Smooth muscle cell (in vitro differentiated cells): Measurements from ENCODE around the gene LYAR. TPM values are rescaled to one million over a fixed set of nuclear protein-coding genes. Genes with fewer than 3 reads are reported as not detected.

ENCODE experiments used
- DNase-seq: peaks from one replicate; lab custom pipeline; 2025; ENCODE audit not compliant: unreplicated experiment; lab: John Stamatoyannopoulos, UW
- H2AFZ ChIP-seq: fragments of 200-600 bp; sonication (generic); 2 replicates; pipeline ENCODE4 v1.6.0; 2016; ENCODE audit warnings: antibody characterized with exemption, low read depth, mild to moderate bottlenecking
- H3F3A ChIP-seq: fragments of 200-600 bp; sonication (generic); 2 replicates; pipeline ENCODE4 v1.6.0; 2017; ENCODE audit warnings: antibody characterized with exemption, low read depth
- H3K27ac ChIP-seq: fragments of 200-600 bp; sonication (generic); 2 replicates; pipeline ENCODE4 v1.5.1; 2016; ENCODE audit warnings: low read depth, mild to moderate bottlenecking
- H3K27me3 ChIP-seq: fragments of 200-600 bp; sonication (generic); 2 replicates; pipeline ENCODE4 v1.6.1; 2016; ENCODE audit warnings: low read depth, mild to moderate bottlenecking
- H3K36me3 ChIP-seq: fragments of 200-600 bp; sonication (generic); 2 replicates; pipeline ENCODE4 v1.5.1; 2016; ENCODE audit warnings: low read depth
- H3K4me1 ChIP-seq: fragments of 200-600 bp; sonication (generic); 2 replicates; pipeline ENCODE4 v1.5.1; 2016; ENCODE audit warnings: low read depth
- H3K4me2 ChIP-seq: fragments of 200-600 bp; sonication (generic); 2 replicates; pipeline ENCODE4 v1.6.0; 2016; ENCODE audit warnings: mild to moderate bottlenecking
- H3K4me3 ChIP-seq: fragments of 200-600 bp; sonication (generic); 2 replicates; pipeline ENCODE4 v1.5.1; 2016; ENCODE audit warnings: mild to moderate bottlenecking
- H3K79me2 ChIP-seq: fragments of 200-600 bp; sonication (generic); 2 replicates; pipeline ENCODE4 v1.6.0; 2016; ENCODE audit warnings: low read depth, mild to moderate bottlenecking
- H3K9ac ChIP-seq: fragments of 200-600 bp; sonication (generic); 2 replicates; pipeline ENCODE4 v1.6.0; 2016; ENCODE audit warnings: low read depth
- H3K9me3 ChIP-seq: fragments of 200-600 bp; sonication (generic); replicated peaks from 2 replicates; pipeline ENCODE4 v1.5.1; 2016; ENCODE audit warnings: low read depth
- H4K20me1 ChIP-seq: fragments of 200-600 bp; sonication (generic); 2 replicates; pipeline ENCODE4 v1.6.0; 2016; ENCODE audit warnings: low read depth
- CTCF ChIP-seq: fragments of 200-600 bp; sonication (generic); IDR thresholded peaks from 2 replicates; pipeline ENCODE4 v1.5.1; 2017; ENCODE audit warnings: borderline replicate concordance, mild to moderate bottlenecking, antibody characterized with exemption; ENCODE audit not compliant: insufficient read depth, poor library complexity, severe bottlenecking
- WGBS: methylation state at CpG from one replicate; pipeline ENCODE4 v1.1.7; 2016; ENCODE audit warnings: low lambda C conversion rate; 5-methylcytosine and 5-hydroxymethylcytosine counted together
- polyA plus RNA-seq: library from polyadenylated mRNA; unstranded; fragments of >200 nt; fragmentation: Nextera tagmentation; extraction: Ambion mirVana; gene quantifications from 2 replicates; pipeline ENCODE4 v1.2.1, GENCODE V29; 2016
- total RNA-seq: library from RNA; depleted of rRNA; stranded (reverse); fragments of >200 nt; gene quantifications from 2 replicates; pipeline ENCODE4 v1.2.3, GENCODE V29; 2014

The LYAR gene
- total and polyA plus RNA-seq, 2 experiments from 2014 or later: 8.1 to 12.5 TPM

DNA sequence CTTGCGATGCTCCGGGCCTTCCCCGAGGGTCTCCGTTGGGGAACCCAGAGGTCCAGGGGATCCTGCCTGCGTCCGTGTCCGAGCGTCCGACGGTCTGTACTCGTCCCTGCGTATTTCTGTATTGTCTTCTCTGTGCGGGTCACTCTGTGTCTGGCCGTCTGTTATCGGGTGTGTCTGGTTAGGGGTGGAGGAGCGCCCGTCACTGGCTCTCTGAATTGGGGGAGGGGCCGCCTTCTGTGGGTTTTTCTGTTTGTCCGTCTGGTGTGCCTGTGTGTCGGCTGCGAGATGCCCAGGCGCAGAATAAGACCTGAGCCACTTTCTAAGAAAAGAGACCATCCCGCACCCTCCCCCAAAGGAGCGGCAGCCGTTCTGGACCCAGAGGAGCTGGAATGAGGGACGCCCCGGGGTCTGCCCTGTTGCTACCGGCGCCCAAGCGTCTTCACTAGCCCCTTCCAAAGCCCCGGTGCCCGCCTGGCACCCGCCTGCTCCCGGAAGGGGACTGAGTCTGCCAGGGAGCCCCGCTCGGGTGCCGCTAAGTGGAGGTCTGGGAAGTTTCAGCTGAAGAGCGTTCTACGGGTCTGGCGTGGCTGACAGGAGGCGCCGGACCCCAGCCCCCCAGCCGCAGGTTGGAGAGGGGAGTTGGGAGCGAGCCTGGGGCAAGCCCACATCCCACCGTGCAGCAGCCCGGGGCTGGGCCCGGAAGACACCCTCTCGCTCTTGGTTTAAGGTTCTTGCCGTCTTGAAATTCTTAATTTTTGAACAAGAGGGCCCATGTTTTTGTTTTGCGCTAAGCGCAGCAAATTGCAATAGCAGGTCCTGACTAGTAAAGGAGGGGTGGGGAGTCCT, 62.2 kb downstream of the LYAR start:
- H3K79me2 ChIP-seq: no peaks in the 10 kb centered on the region
- no peaks in the 10 kb centered on the region for H3K36me3 ChIP-seq
- DNase-seq: no peak
- no peak overlapping the region for H3K27ac ChIP-seq
- no peak overlapping the region for H3K4me2 ChIP-seq
- no peak overlapping the region for H3K9ac ChIP-seq
- 36% methylated on average over 41 of the region's 51 CpGs for WGBS
- no peak overlapping the region for H2AFZ ChIP-seq
- no peaks in the 10 kb centered on the region for H3K9me3 ChIP-seq
- H3K4me1 ChIP-seq: no peaks in the 10 kb centered on the region
- no peak for TF ChIP-seq CTCF
- H3K4me3 ChIP-seq: no peak overlapping the region
- H3K27me3 ChIP-seq: peaks cover 72% of the 10 kb centered on the region
- no peaks in the 10 kb centered on the region for H4K20me1 ChIP-seq
- no peaks in the 10 kb centered on the region for H3F3A ChIP-seq

- Histone ChIP-seq H4K20me1 (no peaks in the 10 kb centered on the region), H3K9ac (no peak within 1 kb of the TSS), H3K4me2 (no peak within 1 kb of the TSS), H3K4me1 (no peaks in the 10 kb centered on the region), H2AFZ (no peak within 1 kb of the TSS), H3K36me3 (no peaks in the 10 kb centered on the region), H3K27ac (no peak within 1 kb of the TSS), H3F3A (no peaks in the 10 kb centered on the region), H3K4me3 (no peak within 1 kb of the TSS), H3K79me2 (no peaks in the 10 kb centered on the region), H3K27me3 (peaks cover 80% of the 10 kb centered on the region), H3K9me3 (no peaks in the 10 kb centered on the region)
- 18% methylated on average over 52 of the region's 82 CpGs for WGBS
- TF ChIP-seq CTCF: no peak
- no peak for DNase-seq
Measured at GRCh38 chr4:4226606-4227438, 63.1 kb downstream of the LYAR start, which contains the start of gene OTOP1. TSS of gene OTOP1 (minus strand) at chr4:4226929. CDS start at chr4:4226864, 65 bp downstream.

DNA sequence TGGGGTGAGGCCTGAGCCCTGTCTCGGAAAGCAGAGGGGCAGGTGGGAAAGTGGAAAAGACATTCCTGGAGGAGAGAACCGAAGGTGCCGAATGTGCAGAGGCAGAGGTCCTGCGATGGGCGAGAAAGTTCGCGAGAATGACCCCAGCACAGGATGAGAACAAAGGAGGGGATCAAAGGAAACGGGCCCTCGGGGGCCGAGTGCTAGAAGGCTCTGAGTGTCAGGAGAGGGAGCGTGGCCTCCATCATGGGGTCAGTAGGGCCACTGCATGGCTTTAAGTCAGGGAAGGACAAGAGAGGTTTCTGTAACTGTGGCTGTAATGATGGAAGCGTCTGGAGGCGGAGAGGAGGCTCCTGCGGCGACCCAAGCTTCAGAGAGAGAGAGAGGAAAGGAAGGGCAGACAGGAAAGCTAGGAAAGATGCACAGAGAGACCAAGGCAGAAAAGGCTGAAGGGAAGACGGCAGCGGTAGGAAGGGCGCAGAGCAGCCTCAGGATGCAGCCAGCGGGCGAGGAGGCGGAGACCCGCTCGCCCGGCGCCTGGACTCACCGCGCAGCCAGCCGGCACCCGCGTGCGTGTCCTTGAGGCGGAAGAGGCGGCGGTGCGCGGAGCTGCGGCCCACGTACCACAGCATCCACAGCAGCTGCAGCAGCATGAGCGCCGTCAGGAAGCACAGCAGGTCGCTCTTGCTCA, 63.9 kb downstream of the LYAR start:
- H3K36me3 ChIP-seq: no peaks in the 10 kb centered on the region
- no peak overlapping the region for H3K4me3 ChIP-seq
- H3K9ac ChIP-seq: no peak overlapping the region
- no peaks in the 10 kb centered on the region for H3K4me1 ChIP-seq
- no peaks in the 10 kb centered on the region for H3K9me3 ChIP-seq
- DNase-seq: no peak
- H3K4me2 ChIP-seq: no peak overlapping the region
- H3K27ac ChIP-seq: no peak overlapping the region
- H4K20me1 ChIP-seq: no peaks in the 10 kb centered on the region
- no peaks in the 10 kb centered on the region for H3F3A ChIP-seq
- no peak overlapping the region for H2AFZ ChIP-seq
- peaks cover 84% of the 10 kb centered on the region for H3K27me3 ChIP-seq
- H3K79me2 ChIP-seq: no peaks in the 10 kb centered on the region
- no peak for TF ChIP-seq CTCF
- 24% methylated on average over 41 of the region's 41 CpGs for WGBS

Other genes starting within 250 kb of the LYAR start
- gene OTOP1, start 63.2 kb downstream of the LYAR start, total RNA-seq: not detected in 2 replicates
- not detected in 2 replicates for gene OTOP1, start 63.2 kb downstream of the LYAR start, polyA plus RNA-seq
- gene TMEM128, start 41.9 kb downstream of the LYAR start, total RNA-seq: 42.9 and 44.2 TPM in 2 replicates
- 43.9 and 45.4 TPM in 2 replicates for gene TMEM128, start 41.9 kb downstream of the LYAR start, polyA plus RNA-seq
- gene ZBTB49, start 97 bp upstream of the LYAR start, total RNA-seq: 4.3 and 6.3 TPM in 2 replicates
- gene ZBTB49, start 97 bp upstream of the LYAR start, polyA plus RNA-seq: 4.2 and 4.6 TPM in 2 replicates
- gene NSG1, start 96.9 kb upstream of the LYAR start, total RNA-seq: 11.4 and 15.4 TPM in 2 replicates
- 8.4 and 19.0 TPM in 2 replicates for gene NSG1, start 96.9 kb upstream of the LYAR start, polyA plus RNA-seq